HEK293 (cell line): ENCODE results near the gene HSD17B2.
A peak's percentile ranks its signal among the peaks of the same experiment; 100 is the strongest.

Experiments
- CTCF ChIA-PET: fragments of 350-600 bp; formaldehyde crosslinking; extraction: SDS; loops from one replicate; lab custom pipeline; 2021; ENCODE audit warnings: antibody characterized with exemption; lab: Yijun Ruan, JAX
- POLR2A ChIA-PET: fragments of 300-600 bp; formaldehyde crosslinking; extraction: SDS; loops from one replicate; lab custom pipeline; 2020; ENCODE audit warnings: antibody characterized with exemption, inconsistent platforms; lab: Yijun Ruan, JAX
- H3K27ac ChIP-seq: fragments of 200-500 bp; sonication (Bioruptor generic); 2 replicates; pipeline ENCODE4 v1.5.1; 2014; ENCODE audit warnings: low read depth, low read length, control low read depth, inconsistent platforms; ENCODE audit errors: extremely low read depth
- H3K36me3 ChIP-seq, 2 experiments: fragments of 200-500 bp in 1 of 2; sonication (Bioruptor generic) in 1 of 2; 1 replicate in 1 of 2; 2 replicates in 1 of 2; pipeline ENCODE4 v1.5.1; 2014 to 2017; ENCODE audit warnings: inconsistent platforms in 2 of 2, low read length in 2 of 2; ENCODE audit not compliant: control insufficient read depth in 2 of 2, insufficient read depth in 1 of 2
- H3K4me1 ChIP-seq: fragments of 200-500 bp; sonication (Bioruptor generic); 2 replicates; pipeline ENCODE4 v1.5.1; 2014; ENCODE audit warnings: mild to moderate bottlenecking, low read length, inconsistent platforms; ENCODE audit not compliant: control insufficient read depth, insufficient read depth
- H3K4me3 ChIP-seq: 2 replicates; pipeline ENCODE4 v1.5.1; 2011; ENCODE audit warnings: low read depth, mild to moderate bottlenecking, control low read depth, low read length, moderate library complexity
- H3K9me3 ChIP-seq: fragments of 200-500 bp; sonication (Bioruptor generic); 2 replicates; pipeline ENCODE4 v1.5.1; 2014; ENCODE audit warnings: low read depth, low read length, inconsistent platforms; ENCODE audit not compliant: control insufficient read depth, insufficient read depth
- EGR2 ChIP-seq: fragments of 450-650 bp; formaldehyde crosslinking; IDR thresholded peaks from 2 replicates; pipeline ENCODE4 v1.5.1; 2016; ENCODE audit warnings: low read depth, missing biosample characterization, missing genetic modification characterization
- GLIS1 ChIP-seq: fragments of 450-650 bp; formaldehyde crosslinking; IDR thresholded peaks from 2 replicates; pipeline ENCODE4 v1.5.1; 2016; ENCODE audit warnings: missing biosample characterization, missing genetic modification characterization
- MEIS1 ChIP-seq: sonication (generic); formaldehyde crosslinking; IDR thresholded peaks from 2 replicates; pipeline ENCODE4 v1.8.1; 2022; ENCODE audit warnings: missing genetic modification reagents, mild to moderate bottlenecking, borderline replicate concordance
- SCRT1 ChIP-seq: fragments of 450-650 bp; formaldehyde crosslinking; IDR thresholded peaks from 2 replicates; pipeline ENCODE4 v1.5.1; 2016; ENCODE audit warnings: missing biosample characterization, missing genetic modification characterization, borderline replicate concordance
- ZIC2 ChIP-seq: fragments of 450-650 bp; formaldehyde crosslinking; IDR thresholded peaks from 2 replicates; pipeline ENCODE4 v1.5.1; 2016; ENCODE audit warnings: missing biosample characterization, missing genetic modification characterization
- ZNF175 ChIP-seq: fragments of 450-650 bp; formaldehyde crosslinking; IDR thresholded peaks from 2 replicates; pipeline ENCODE4 v1.5.1; 2016; ENCODE audit warnings: missing biosample characterization, missing genetic modification characterization
- ZNF2 ChIP-seq: fragments of 450-650 bp; formaldehyde crosslinking; IDR thresholded peaks from 2 replicates; pipeline ENCODE4 v1.5.1; 2016; ENCODE audit warnings: missing biosample characterization, missing genetic modification characterization
- ZNF239 ChIP-seq: fragments of 450-650 bp; formaldehyde crosslinking; IDR thresholded peaks from 2 replicates; pipeline ENCODE4 v1.5.1; 2016; ENCODE audit warnings: missing biosample characterization, missing genetic modification characterization
- ZNF335 ChIP-seq: fragments of 450-650 bp; formaldehyde crosslinking; conservative IDR thresholded peaks from 2 replicates; pipeline ENCODE4 v1.5.1; 2016; ENCODE audit warnings: missing biosample characterization, missing genetic modification characterization
- ZNF530 ChIP-seq: fragments of 450-650 bp; formaldehyde crosslinking; IDR thresholded peaks from 2 replicates; pipeline ENCODE4 v1.5.1; 2016; ENCODE audit warnings: low read depth, missing biosample characterization, missing genetic modification characterization
- ZNF660 ChIP-seq: fragments of 450-650 bp; IDR thresholded peaks from 2 replicates; pipeline ENCODE4 v1.5.1; 2018; ENCODE audit warnings: missing biosample characterization, mild to moderate bottlenecking, missing genetic modification characterization
- ZSCAN30 ChIP-seq: fragments of 450-650 bp; IDR thresholded peaks from 2 replicates; pipeline ENCODE4 v1.5.1; 2018; ENCODE audit warnings: missing biosample characterization, mild to moderate bottlenecking, missing genetic modification characterization, moderate library complexity
- TF ChIP-seq, protein P1 (sequence below): fragments of 450-650 bp; formaldehyde crosslinking; IDR thresholded peaks from 2 replicates; pipeline ENCODE4 v1.5.1; 2016; ENCODE audit warnings: missing biosample characterization, missing genetic modification characterization
- TF ChIP-seq, protein P2 (sequence below): fragments of 450-650 bp; formaldehyde crosslinking; IDR thresholded peaks from 2 replicates; pipeline ENCODE4 v1.5.1; 2017; ENCODE audit warnings: missing biosample characterization, missing genetic modification characterization
- TF ChIP-seq, protein P3 (sequence below): fragments of 450-650 bp; formaldehyde crosslinking; IDR thresholded peaks from 2 replicates; pipeline ENCODE4 v1.5.1; 2016; ENCODE audit warnings: missing biosample characterization, missing genetic modification characterization
- TF ChIP-seq, protein P4 (sequence below): fragments of 450-650 bp; formaldehyde crosslinking; IDR thresholded peaks from 2 replicates; pipeline ENCODE4 v1.5.1; 2017; ENCODE audit warnings: missing biosample characterization, missing genetic modification characterization

The HSD17B2 gene

DNA sequence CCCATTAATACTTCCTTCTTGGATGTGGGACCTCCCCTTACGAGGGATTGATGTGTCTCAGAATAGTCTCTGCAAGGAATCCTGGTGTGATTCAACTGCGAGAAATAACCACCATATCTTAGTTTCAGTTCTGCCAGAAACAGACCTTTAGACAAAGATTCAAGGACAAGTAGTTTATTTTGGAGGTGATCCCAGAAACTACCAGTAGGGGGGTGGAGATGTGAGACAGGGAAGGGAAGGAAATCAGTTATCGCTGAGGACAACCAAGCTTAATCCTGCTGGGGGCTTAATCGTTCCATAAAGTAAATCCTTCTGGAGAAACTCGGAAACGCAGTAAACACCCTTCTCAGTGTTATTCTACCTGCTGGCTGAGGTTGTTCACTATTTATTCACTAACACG is 18.8 kb upstream of the HSD17B2 start:
- TF ChIP-seq ZNF660, result peak; percentile 47; the same call in 1 of the 2 replicates
- TF ChIP-seq ZNF335 (tag by site-specific recombination), result peak; percentile 36; the same call in 1 of the 2 replicates
- TF ChIP-seq EGR2 (tag by site-specific recombination), result no peak
- TF ChIP-seq, protein P1, sequence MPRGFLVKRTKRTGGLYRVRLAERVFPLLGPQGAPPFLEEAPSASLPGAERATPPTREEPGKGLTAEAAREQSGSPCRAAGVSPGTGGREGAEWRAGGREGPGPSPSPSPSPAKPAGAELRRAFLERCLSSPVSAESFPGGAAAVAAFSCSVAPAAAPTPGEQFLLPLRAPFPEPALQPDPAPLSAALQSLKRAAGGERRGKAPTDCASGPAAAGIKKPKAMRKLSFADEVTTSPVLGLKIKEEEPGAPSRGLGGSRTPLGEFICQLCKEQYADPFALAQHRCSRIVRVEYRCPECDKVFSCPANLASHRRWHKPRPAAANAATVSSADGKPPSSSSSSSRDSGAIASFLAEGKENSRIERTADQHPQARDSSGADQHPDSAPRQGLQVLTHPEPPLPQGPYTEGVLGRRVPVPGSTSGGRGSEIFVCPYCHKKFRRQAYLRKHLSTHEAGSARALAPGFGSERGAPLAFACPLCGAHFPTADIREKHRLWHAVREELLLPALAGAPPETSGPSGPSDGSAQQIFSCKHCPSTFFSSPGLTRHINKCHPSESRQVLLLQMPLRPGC (tag by site-specific recombination), result no peak
- TF ChIP-seq ZNF239 (tag by site-specific recombination), result no peak
- peak; percentile 39 for TF ChIP-seq ZIC2 (tag by site-specific recombination)
- TF ChIP-seq, protein P2, sequence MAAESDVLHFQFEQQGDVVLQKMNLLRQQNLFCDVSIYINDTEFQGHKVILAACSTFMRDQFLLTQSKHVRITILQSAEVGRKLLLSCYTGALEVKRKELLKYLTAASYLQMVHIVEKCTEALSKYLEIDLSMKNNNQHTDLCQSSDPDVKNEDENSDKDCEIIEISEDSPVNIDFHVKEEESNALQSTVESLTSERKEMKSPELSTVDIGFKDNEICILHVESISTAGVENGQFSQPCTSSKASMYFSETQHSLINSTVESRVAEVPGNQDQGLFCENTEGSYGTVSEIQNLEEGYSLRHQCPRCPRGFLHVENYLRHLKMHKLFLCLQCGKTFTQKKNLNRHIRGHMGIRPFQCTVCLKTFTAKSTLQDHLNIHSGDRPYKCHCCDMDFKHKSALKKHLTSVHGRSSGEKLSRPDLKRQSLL, result no peak
- TF ChIP-seq ZNF175 (tag by site-specific recombination), result no peak
- no peak for TF ChIP-seq SCRT1
- TF ChIP-seq GLIS1, result no peak
- no peak for TF ChIP-seq ZSCAN30
- TF ChIP-seq, protein P3, sequence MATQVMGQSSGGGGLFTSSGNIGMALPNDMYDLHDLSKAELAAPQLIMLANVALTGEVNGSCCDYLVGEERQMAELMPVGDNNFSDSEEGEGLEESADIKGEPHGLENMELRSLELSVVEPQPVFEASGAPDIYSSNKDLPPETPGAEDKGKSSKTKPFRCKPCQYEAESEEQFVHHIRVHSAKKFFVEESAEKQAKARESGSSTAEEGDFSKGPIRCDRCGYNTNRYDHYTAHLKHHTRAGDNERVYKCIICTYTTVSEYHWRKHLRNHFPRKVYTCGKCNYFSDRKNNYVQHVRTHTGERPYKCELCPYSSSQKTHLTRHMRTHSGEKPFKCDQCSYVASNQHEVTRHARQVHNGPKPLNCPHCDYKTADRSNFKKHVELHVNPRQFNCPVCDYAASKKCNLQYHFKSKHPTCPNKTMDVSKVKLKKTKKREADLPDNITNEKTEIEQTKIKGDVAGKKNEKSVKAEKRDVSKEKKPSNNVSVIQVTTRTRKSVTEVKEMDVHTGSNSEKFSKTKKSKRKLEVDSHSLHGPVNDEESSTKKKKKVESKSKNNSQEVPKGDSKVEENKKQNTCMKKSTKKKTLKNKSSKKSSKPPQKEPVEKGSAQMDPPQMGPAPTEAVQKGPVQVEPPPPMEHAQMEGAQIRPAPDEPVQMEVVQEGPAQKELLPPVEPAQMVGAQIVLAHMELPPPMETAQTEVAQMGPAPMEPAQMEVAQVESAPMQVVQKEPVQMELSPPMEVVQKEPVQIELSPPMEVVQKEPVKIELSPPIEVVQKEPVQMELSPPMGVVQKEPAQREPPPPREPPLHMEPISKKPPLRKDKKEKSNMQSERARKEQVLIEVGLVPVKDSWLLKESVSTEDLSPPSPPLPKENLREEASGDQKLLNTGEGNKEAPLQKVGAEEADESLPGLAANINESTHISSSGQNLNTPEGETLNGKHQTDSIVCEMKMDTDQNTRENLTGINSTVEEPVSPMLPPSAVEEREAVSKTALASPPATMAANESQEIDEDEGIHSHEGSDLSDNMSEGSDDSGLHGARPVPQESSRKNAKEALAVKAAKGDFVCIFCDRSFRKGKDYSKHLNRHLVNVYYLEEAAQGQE (tag by site-specific recombination), result no peak
- TF ChIP-seq, protein P4, sequence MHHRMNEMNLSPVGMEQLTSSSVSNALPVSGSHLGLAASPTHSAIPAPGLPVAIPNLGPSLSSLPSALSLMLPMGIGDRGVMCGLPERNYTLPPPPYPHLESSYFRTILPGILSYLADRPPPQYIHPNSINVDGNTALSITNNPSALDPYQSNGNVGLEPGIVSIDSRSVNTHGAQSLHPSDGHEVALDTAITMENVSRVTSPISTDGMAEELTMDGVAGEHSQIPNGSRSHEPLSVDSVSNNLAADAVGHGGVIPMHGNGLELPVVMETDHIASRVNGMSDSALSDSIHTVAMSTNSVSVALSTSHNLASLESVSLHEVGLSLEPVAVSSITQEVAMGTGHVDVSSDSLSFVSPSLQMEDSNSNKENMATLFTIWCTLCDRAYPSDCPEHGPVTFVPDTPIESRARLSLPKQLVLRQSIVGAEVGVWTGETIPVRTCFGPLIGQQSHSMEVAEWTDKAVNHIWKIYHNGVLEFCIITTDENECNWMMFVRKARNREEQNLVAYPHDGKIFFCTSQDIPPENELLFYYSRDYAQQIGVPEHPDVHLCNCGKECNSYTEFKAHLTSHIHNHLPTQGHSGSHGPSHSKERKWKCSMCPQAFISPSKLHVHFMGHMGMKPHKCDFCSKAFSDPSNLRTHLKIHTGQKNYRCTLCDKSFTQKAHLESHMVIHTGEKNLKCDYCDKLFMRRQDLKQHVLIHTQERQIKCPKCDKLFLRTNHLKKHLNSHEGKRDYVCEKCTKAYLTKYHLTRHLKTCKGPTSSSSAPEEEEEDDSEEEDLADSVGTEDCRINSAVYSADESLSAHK (tag by site-specific recombination), result peak; percentile 50; the same call in 1 of the 2 replicates
- TF ChIP-seq, all 188 proteins: peak for 4
- H3K9me3 ChIP-seq, result no peaks in the 10 kb centered on the region
- no peaks in the 10 kb centered on the region for H3K36me3 ChIP-seq
- no peak overlapping the region for H3K27ac ChIP-seq
- no peaks in the 10 kb centered on the region for H3K4me1 ChIP-seq
- CTCF ChIA-PET, result interaction anchor here (1.0 kb wide), 2 partner anchors 22 to 214 kb away, joined by 3 to 4 read pairs; no protein-coding TSS in a partner anchor
- H3K4me3 ChIP-seq, result no peak overlapping the region
- POLR2A ChIA-PET, result no interaction called here

DNA sequence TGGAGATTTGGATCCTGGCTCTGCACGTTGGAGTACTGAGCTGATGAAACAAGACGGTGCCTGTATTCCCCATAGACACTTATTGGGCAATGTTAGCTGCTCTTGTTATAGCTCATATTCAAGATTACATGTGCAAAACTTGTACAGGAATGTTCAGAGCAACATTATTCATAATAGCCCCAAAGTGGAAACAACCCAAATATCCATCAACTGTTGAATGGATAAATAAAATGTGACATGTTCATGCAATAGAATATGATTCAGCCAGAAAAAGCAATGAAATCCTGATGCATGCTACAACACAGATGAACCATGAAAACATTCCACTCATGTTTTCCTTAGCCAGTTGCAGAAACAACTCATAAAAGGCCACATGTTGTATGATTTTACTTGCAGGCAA is 18.1 kb upstream of the HSD17B2 start:
- Histone ChIP-seq H3K4me1 (no peaks in the 10 kb centered on the region), H3K9me3 (no peaks in the 10 kb centered on the region), H3K4me3 (no peak overlapping the region), H3K27ac (no peak overlapping the region), H3K36me3 (no peaks in the 10 kb centered on the region)
- ChIA-PET POLR2A (no interaction called here), CTCF (interaction anchor here (1.0 kb wide), 2 partner anchors 21 to 213 kb away, joined by 3 to 4 read pairs; no protein-coding TSS in a partner anchor)
- TF ChIP-seq ZNF530 (tag by site-specific recombination) (no peak), ZNF2 (tag by site-specific recombination) (no peak), MEIS1 (CRISPR knock-in tag) (no peak)
